Endothelial cell of umbilical vein (primary cell): ENCODE results near the gene ZNF831. TPM values are rescaled to one million over a fixed set of nuclear protein-coding genes. Genes with fewer than 3 reads are reported as not detected.

Experiments used
- BruUV-seq: library from RNA; stranded (reverse); fragments of 400-500 nt; replicated peaks from 2 replicates; lab custom pipeline; 2021; lab: Mats Ljungman, UMichigan
- CTCF ChIA-PET: fragments of 300-600, 350-600 bp; sonication (Branson Sonifier 250); formaldehyde crosslinking; loops from one replicate; lab custom pipeline; 2021; ENCODE audit warnings: antibody characterized with exemption, inconsistent platforms; lab: Charles Lee
- POLR2A ChIA-PET: fragments of 300-600, 350-600 bp; sonication (Branson Sonifier 250); formaldehyde crosslinking; loops from one replicate; lab custom pipeline; 2021; ENCODE audit warnings: antibody characterized with exemption, inconsistent platforms; lab: Charles Lee
- DNase-seq: peaks from one replicate; pipeline ENCODE4 v3.0.0-alpha.2; 2011; ENCODE audit warnings: low read depth, low spot score
- FAIRE-seq: peaks from 2 replicates; lab custom pipeline; 2011; peaks lifted over from hg19 to GRCh38; lab: Jason Lieb, UNC
- H2AFZ ChIP-seq: 2 replicates; pipeline ENCODE4 v1.6.0; 2012; ENCODE audit warnings: low read depth, low read length, control low read depth, inconsistent platforms
- H3K27ac ChIP-seq: 2 replicates; pipeline ENCODE4 v1.5.1; 2011; ENCODE audit warnings: low read depth, mild to moderate bottlenecking, control low read depth, low read length, moderate library complexity; ENCODE audit not compliant: insufficient read depth
- H3K27me3 ChIP-seq, 2 experiments: 2 replicates each; pipeline versions ENCODE4 v1.6.0 to v1.6.1; 2011; ENCODE audit warnings: low read length in 2 of 2, mixed read lengths in 1 of 2; ENCODE audit not compliant: control insufficient read depth in 2 of 2, insufficient read depth in 2 of 2
- H3K36me3 ChIP-seq, 2 experiments: 2 replicates in 1 of 2; 3 replicates in 1 of 2; pipeline ENCODE4 v1.5.1; 2011; ENCODE audit warnings: low read length in 2 of 2, mild to moderate bottlenecking in 1 of 2, moderate library complexity in 1 of 2; ENCODE audit not compliant: control insufficient read depth in 2 of 2, insufficient read depth in 2 of 2; ENCODE audit errors: extremely low read depth in 1 of 2
- H3K4me1 ChIP-seq: 3 replicates; pipeline ENCODE4 v1.5.1; 2011; ENCODE audit warnings: mild to moderate bottlenecking, low read length; ENCODE audit not compliant: control insufficient read depth, insufficient read depth; ENCODE audit errors: extremely low read depth
- H3K4me2 ChIP-seq: 2 replicates; pipeline ENCODE4 v1.6.1; 2011; ENCODE audit warnings: low read length, control low read depth, mixed read lengths; ENCODE audit not compliant: insufficient read depth
- H3K4me3 ChIP-seq, 3 experiments: fragments of 200-600 bp in 1 of 3; sonication (generic), shearing (Covaris generic) in 1 of 3; replicated peaks in 1 of 3; 2 replicates each; pipeline ENCODE4 v1.5.1; 2011 to 2016; ENCODE audit warnings: control low read depth in 3 of 3, low read length in 3 of 3, mild to moderate bottlenecking in 2 of 3, inconsistent platforms in 1 of 3, low read depth in 1 of 3, moderate library complexity in 1 of 3; ENCODE audit not compliant: insufficient read depth in 1 of 3
- H3K79me2 ChIP-seq: 2 replicates; pipeline ENCODE4 v1.6.0; 2012; ENCODE audit warnings: low read length, inconsistent platforms; ENCODE audit not compliant: control insufficient read depth, insufficient read depth
- H3K9ac ChIP-seq: replicated peaks from 2 replicates; pipeline ENCODE3; 2011; ENCODE audit warnings: low read length, control low read depth; ENCODE audit not compliant: insufficient read depth; ENCODE audit errors: extremely low read depth
- H3K9me1 ChIP-seq: replicated peaks from 3 replicates; pipeline ENCODE4 v1.6.0; 2011; ENCODE audit warnings: mild to moderate bottlenecking, low read length; ENCODE audit not compliant: control insufficient read depth, insufficient read depth; ENCODE audit errors: extremely low read depth
- H3K9me3 ChIP-seq: replicated peaks from 2 replicates; pipeline ENCODE4 v1.5.1; 2012; ENCODE audit warnings: low read length, inconsistent platforms; ENCODE audit not compliant: control insufficient read depth, insufficient read depth
- H4K20me1 ChIP-seq: replicated peaks from 2 replicates; pipeline ENCODE3; 2011; ENCODE audit warnings: mild to moderate bottlenecking, low read length; ENCODE audit not compliant: control insufficient read depth, insufficient read depth; ENCODE audit errors: extremely low read depth
- EZH2 ChIP-seq: IDR thresholded peaks from 2 replicates; pipeline ENCODE4 v1.6.1; 2012; ENCODE audit warnings: borderline replicate concordance, low read depth, mild to moderate bottlenecking, moderate library complexity, low read length, inconsistent platforms; ENCODE audit not compliant: severe bottlenecking
- FOS ChIP-seq: IDR thresholded peaks from 2 replicates; pipeline ENCODE4 v1.6.1; 2011; ENCODE audit warnings: mild to moderate bottlenecking, low read length, moderate library complexity, borderline replicate concordance; ENCODE audit not compliant: insufficient read depth
- GATA2 ChIP-seq: IDR thresholded peaks from 2 replicates; pipeline ENCODE4 v1.7.0; 2011; ENCODE audit warnings: low read depth, mild to moderate bottlenecking, moderate library complexity, mixed read lengths, low read length; ENCODE audit not compliant: insufficient read length, insufficient read depth
- JUN ChIP-seq: IDR thresholded peaks from 2 replicates; pipeline ENCODE4 v1.6.1; 2011; ENCODE audit warnings: borderline replicate concordance, low read depth; ENCODE audit not compliant: insufficient read length, insufficient read depth
- MYC ChIP-seq: IDR thresholded peaks from one replicate; pipeline ENCODE4 v1.6.1; 2011; ENCODE audit warnings: mild to moderate bottlenecking, low read depth, low read length
- POLR2A ChIP-seq: IDR thresholded peaks from 2 replicates; pipeline ENCODE4 v1.6.1; 2012; ENCODE audit warnings: low read depth, mild to moderate bottlenecking, control low read depth, low read length
- POLR2AphosphoS5 ChIP-seq: IDR thresholded peaks from 2 replicates; pipeline ENCODE4 v1.6.1; 2012; ENCODE audit warnings: low read depth, mild to moderate bottlenecking, control low read depth, low read length, moderate library complexity; ENCODE audit not compliant: insufficient read depth
- dilution Hi-C: fragments of 300-500 bp; cut with MboI; formaldehyde crosslinking; loops from one replicate; pipeline ENCODE4 v1.15.0; 2019; ENCODE audit warnings: low sequenced_read_pairs; ENCODE audit not compliant: extremely low pct_ligation_motif_present
- intact Hi-C: fragments of 100-400 bp; cut with micrococcal nuclease; formaldehyde crosslinking; loops from one replicate; pipeline ENCODE4 v1.10.0; 2022
- polyA plus RNA-seq, 4 experiments: library from polyadenylated mRNA; depleted of rRNA in 3 of 4; stranded (reverse) in 3 of 4; unstranded in 1 of 4; fragments of >200 nt; gene quantifications; 2 replicates each; pipeline versions ENCODE4 v1.2.1 to v1.2.3, GENCODE V29; 2011 to 2012; ENCODE audit warnings: missing spikeins in 1 of 4
- total RNA-seq: library from RNA; stranded (reverse); gene quantifications from 2 replicates; pipeline ENCODE4 v1.2.3, GENCODE V29; 2021
- TF ChIP-seq, protein P1 (sequence below): IDR thresholded peaks from 2 replicates; pipeline ENCODE4 v1.6.1; 2011; ENCODE audit not compliant: insufficient read depth, insufficient read length
- TF ChIP-seq, protein P2 (sequence below), 2 donors: IDR thresholded peaks; 1 replicate in 1 of 2; 2 replicates in 1 of 2; pipeline ENCODE4 v1.5.1; 2011; ENCODE audit warnings: low read length in 2 of 2, mild to moderate bottlenecking in 2 of 2, moderate library complexity in 2 of 2, control low read depth in 1 of 2, inconsistent platforms in 1 of 2, low read depth in 1 of 2; ENCODE audit not compliant: insufficient read depth in 1 of 2; ENCODE audit errors: extremely low read depth in 1 of 2

The ZNF831 gene
- total and polyA plus RNA-seq, 2 donors (not counting 3 experiments of a cell fraction or from before 2014, with no cell fraction given): not detected

DNA sequence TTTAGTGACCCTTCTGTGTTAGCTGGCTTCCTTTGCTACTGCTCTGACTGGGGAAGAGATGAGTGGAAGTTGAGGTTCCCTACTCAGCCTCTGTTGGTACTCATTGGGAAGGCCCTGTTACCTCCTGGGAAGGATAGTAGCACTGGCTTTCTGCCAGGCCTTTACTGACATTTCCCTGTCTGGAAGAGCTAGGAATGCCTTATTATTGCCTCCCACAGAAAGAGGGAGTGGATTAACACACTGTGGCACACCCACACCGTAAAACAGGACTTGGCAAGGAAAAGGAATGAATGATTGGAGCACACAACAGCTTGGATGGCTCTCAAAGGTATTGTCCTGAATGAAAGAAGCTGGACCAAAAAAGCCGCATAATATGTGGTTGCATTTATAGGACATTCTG lies 12.2 kb downstream of the ZNF831 start:
- no peaks in the 10 kb centered on the region for H4K20me1 ChIP-seq
- DNase-seq: no peak
- H3K27me3 ChIP-seq: no peaks in the 10 kb centered on the region
- no peaks in the 10 kb centered on the region for H3K9me3 ChIP-seq
- no peak overlapping the region for H3K27ac ChIP-seq
- no peaks in the 10 kb centered on the region for H3K36me3 ChIP-seq
- H3K79me2 ChIP-seq: no peaks in the 10 kb centered on the region
- no peak overlapping the region for H3K4me3 ChIP-seq
- intact Hi-C loops (no loop called here), dilution Hi-C loops (no loop called here)
- POLR2A ChIA-PET: no interaction called here
- BruUV-seq: no TSS peak
- no peaks in the 10 kb centered on the region for H3K4me1 ChIP-seq
- no peak overlapping the region for H3K4me2 ChIP-seq
- FAIRE-seq: no peak
- TF ChIP-seq GATA2 (no peak), JUN (no peak), POLR2AphosphoS5 (no peak), FOS (no peak), POLR2A (no peak), EZH2 (no peak), MYC (no peak)
- TF ChIP-seq, protein P1, sequence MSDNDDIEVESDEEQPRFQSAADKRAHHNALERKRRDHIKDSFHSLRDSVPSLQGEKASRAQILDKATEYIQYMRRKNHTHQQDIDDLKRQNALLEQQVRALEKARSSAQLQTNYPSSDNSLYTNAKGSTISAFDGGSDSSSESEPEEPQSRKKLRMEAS: no peak
- TF ChIP-seq, protein P2, sequence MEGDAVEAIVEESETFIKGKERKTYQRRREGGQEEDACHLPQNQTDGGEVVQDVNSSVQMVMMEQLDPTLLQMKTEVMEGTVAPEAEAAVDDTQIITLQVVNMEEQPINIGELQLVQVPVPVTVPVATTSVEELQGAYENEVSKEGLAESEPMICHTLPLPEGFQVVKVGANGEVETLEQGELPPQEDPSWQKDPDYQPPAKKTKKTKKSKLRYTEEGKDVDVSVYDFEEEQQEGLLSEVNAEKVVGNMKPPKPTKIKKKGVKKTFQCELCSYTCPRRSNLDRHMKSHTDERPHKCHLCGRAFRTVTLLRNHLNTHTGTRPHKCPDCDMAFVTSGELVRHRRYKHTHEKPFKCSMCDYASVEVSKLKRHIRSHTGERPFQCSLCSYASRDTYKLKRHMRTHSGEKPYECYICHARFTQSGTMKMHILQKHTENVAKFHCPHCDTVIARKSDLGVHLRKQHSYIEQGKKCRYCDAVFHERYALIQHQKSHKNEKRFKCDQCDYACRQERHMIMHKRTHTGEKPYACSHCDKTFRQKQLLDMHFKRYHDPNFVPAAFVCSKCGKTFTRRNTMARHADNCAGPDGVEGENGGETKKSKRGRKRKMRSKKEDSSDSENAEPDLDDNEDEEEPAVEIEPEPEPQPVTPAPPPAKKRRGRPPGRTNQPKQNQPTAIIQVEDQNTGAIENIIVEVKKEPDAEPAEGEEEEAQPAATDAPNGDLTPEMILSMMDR (IDR thresholded peaks at IDR 0.05; ENCODE audit: extremely low read depth in 1 of 2, insufficient read depth in 1 of 2, low read depth in 1 of 2, low read length in 2 of 2): no peak
- no peak overlapping the region for H2AFZ ChIP-seq
- no peak overlapping the region for H3K9ac ChIP-seq
- CTCF ChIA-PET: no interaction called here
- no peaks in the 10 kb centered on the region for H3K9me1 ChIP-seq
